Activated CD4-positive, alpha-beta T cell treated with anti-CD3 and anti-CD28 coated beads, Interleukin-2, amount 50 U/mL, for 48 hours (primary cell): Measurements from ENCODE around the gene TEC.

Experiments used
- DNase-seq, 2 experiments: peaks; one replicate each; pipeline ENCODE4 v3.0.0-alpha.2; 2020

Gene TEC

DNA sequence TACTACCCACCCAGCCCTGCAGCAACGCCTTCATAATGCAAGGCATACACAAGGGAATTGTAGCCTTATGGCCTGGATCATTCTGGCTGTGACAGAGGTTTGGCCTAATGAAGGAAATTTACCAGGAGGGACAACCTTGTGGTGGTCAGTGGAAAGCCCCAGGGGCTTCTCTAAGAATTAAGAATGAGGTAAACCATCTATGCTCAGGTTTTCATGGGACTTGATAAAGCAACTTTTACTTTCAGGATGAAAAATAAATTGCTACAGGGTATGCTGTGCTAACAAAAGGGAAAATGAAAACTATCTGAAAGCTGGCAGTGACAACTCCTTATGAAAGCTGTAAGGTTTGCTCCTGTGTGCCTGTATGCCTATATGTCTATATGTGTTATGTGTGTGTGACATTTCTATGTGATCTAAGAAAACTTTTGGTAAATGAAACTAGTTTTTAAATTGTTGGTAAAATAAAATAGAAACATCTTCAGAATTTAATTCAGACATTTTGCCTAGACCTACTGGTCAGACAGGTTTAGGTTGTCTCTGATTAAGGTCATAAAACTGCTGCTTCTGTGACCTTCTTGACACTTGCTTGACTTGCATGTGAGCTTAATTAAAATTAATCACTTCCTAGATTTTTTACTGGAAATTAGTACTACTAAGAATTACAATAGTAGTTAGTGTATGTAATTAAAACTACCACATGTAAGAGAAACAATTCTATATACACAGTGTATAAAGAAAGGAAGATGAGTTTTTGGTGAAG, 115.7 kb downstream of the TEC start:
- no peak for DNase-seq

DNA sequence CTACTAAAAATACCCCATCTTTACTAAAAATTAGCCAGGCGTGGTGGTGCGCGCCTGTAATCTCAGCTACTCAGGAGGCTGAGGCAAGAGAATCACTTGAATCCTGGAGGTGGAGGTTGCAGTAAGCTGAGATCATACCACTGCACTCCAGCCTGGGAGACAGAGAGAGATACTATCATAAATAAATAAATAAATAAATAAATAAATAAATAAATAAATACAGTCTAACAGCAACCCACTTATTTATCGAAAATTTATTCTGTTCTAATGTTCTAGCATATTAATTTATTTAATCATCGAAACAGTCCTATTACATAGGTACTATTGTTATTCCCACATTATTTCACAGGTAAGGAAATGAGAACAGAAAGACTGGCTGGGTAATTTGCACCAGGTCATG, 117.4 kb downstream of the TEC start:
- no peak for DNase-seq

DNA sequence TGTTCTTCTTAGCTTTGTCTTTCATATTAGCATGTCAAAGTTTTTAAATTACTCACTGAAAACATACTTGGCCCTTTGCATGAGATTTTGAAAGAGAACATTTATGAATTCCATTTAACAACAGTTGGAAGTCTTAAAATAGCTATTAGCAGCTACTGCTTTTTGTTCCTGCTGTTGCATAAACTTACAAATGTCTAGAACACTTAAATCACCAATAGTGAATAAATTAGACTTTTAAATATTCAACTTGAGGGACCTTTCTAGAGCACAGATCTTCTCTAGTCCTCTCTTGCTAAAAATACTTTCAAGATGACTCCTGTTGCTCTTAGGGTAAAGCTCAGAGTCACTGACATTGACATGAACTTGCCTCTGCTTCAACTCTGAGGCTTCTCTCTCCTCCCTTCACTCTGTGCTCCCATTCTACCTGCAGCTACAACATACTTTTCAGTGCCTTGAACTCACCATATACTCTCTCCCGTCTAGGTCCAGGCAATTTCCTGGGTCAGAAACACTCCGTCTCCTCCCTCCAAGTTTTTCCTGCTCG, 119.7 kb downstream of the TEC start:
- DNase-seq, result no peak

DNA sequence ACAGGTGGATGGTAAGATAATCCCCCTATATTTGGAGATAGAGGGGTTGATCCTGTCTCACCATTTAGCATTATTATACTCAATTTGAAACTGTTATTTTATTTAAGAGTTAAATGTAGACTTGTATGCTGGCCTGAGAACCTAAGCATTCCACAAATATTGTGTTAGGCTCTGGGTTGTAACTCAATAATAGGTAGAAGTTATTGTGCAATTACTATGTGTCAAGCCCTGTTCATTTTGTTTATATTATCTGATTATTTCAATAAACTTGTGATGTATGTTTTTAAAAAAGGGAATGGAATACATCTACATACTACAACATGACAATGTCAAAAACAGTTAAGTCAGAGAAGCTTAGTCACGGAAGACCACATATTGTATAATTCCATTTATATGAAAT, 122.0 kb downstream of the TEC start:
- no peak for DNase-seq

DNA sequence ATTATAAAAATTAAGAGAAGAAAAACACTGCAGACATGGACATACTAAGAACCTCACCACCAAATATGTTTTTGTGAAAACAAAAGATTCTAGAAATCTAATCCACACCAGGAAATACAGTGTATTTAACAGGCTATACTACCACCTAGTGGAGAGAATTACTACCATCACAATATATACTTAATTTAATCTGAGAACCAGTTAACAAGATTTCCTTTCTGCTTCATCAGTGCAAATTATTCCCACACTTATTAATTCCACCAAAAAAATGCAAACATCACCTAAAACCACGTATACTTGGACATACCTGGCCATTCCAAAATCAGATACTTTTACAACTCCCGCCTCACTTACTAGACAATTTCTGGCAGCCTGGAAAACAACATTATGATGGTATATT, 128.6 kb downstream of the TEC start:
- no peak for DNase-seq

DNA sequence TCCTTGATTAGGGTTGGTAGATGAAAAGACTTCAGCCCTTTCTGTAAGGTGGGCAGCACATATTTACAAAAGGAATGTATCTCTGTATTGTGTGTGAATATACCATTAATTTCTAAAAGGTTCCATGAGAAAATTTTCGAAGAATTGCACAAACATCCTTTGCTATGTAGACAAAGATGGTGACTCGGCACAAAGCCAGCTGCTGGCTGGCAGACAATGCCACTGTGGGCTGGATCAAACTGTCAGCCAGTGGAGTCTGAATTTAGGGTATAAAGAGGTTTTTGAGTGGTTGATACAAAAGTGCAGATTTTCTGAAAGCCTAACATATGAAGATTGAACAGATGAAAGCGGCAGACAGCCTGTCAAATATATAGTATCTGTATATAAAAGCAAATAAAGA, 129.9 kb downstream of the TEC start:
- no peak for DNase-seq

DNA sequence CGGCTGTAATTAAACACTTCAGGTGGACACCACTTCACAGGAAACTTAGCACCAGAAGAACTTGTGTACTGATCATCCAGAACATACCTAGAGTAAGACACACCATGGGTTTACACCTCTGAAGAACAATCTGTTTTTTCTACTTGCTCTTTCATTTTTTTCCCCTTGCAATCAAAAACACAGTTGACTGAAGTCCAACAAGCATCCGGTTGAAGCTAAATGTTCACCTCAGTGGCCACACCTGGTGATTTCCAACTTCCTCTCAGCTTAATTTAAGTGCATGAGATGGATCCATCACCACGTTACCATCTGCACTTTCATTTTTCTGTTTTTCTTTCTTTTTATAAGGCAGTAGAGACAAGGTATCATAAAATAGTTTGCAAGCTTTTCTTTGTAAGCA, 130.7 kb downstream of the TEC start:
- DNase-seq, result no peak

DNA sequence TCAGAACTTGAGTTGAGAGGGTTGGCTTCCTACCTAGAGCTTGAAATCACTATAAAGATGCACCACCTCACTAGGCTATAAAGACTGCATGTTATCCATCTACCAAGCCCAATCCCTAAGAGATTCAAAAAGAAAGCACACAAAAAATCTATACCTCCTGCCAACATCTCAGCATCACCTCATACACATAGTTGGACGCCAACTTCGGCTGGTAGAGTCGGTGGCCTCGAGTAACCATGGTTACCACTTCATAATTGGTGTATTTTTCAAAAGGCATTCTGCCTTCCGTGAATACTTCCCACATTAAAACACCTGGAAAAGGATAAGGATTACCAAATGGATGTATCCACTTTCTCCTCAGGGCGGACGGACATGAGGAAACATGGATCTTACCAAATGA, 131.1 kb downstream of the TEC start:
- no peak for DNase-seq

DNA sequence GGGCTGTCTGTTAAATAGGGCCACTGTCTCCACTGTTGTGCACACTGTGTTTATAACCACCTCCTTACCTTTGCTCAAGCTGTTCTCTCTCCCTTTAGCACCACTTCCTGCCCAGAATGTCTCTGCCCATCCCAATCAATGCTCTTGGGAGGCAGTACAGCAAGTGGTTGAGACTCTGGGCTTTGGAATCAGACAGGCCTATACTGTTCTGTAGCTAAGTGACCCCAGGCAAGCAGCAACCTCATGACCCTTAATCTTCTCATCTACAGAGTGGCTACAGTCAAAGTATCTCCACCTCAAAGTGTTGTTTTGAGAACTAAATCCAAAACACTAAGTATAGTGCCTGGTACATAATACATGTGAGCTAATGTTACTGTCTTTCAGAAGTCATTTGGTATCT, 131.8 kb downstream of the TEC start:
- peak in 1 of 2 experiments; percentile 15 for DNase-seq

DNA sequence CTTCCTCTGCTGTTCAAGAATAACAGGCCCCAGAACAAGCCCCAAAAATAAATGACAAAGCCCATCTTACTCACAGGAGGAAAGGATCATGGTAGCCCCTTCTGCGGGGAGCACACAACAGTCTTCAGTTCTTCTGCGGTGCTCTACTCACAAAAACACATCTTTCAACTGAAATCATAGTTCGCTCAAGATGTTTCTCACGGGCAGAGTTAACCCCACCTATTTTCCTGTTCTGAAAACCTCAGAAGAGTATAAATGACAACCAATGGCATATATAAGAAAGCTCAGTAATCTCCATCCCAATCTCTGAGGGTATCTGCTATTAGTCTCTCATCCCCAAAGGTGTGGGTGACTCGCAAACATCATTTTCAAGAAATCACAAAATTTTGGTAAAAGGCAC, 135.6 kb downstream of the TEC start, which contains the start of gene TXK:
TSS of gene TXK (minus strand) at position 170 of the 400 bp plus-strand sequence. CDS start at position 90, 80 bp downstream.
- DNase-seq, result no peak

DNA sequence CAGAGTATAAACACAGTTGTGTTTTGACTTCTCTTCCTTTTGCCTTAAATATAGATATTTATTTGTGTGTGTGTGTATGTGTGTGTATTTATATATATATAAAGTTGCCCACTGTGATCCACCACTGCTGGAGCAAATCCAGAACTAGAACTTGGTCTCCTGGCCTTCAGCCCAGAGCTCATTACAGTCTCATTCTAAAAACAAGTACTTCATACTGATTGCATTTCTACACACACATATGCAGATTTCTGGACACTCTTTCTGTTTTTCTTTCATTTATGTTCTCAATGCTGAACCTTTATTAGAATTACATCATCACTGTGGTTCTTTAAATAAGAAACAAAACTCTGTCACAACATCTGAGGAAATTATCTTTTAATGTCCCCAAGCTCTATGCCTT, 136.0 kb downstream of the TEC start:
- DNase-seq, result no peak

DNA sequence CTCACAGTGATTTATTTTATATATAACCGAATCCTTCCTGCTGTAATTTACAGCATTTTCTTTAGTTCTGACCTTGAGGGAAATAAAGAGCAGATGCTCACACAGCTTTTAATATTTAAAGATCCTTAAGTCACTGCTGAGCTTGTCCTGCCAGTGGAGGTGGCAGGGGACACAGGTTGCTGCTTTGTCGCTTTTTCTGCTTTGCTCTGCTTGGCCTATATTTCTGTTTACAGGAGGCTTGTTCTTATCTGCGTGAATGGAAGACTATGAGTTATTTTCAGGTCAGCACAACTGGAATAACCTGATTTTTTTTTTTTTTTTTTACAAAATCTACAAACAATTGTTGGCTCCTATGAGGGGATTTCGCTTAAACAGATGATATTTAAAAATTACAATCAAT, 137.9 kb downstream of the TEC start:
- DNase-seq, result no peak

DNA sequence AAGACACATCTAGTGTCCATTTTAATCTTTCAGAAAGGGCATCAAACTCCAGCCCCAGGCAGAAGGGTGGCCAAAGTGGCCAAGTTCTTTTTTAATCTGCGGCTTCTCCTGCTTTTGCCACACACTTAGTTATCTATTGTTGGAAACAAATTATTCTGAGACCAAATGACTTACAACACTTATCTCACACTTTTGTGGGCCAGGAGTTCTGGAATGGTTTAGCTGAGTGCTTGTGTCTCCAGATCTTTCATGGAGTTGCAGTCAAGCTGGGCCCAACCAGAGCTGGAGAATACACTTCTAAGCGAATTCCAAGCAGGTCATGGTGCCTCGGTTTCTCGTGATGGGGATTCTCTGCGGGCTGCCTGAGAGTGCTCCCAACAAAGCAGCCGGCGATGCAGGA, 139.5 kb downstream of the TEC start:
- DNase-seq, result no peak

DNA sequence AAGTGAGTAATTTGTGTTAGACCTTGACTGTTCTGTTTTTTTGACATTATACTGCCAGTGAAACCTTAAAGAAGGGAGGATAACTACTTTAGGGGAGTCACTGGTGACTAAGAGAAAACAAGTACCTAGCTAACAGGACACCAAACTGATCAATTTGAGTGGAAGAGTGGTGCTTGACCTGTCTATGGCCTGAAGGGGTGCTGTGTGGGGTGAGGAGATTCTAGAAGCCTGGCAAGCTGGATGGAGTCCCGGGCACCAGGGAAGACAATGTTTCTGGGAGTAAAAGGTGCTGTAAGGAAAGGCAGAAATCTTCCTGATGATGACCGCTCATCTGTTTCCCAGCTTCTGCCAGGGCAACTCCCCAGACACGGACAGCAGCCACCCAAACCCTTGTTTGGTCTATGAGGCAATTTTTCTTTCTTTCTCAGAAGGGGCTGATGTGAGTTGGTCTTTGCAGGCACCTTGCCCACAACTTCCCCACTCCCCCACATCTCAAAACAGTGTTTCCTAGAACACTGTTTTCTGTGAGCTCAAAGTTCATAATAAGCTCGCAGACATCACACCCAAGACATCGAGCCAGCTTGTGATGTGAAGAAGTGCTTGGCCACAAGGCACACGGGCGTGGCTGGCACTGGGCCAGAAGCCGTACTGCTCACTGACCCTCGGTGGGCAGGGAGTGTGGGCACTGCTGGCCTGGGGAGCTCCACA, 140.2 kb downstream of the TEC start:
- DNase-seq, result peak; percentile 39 to 51

DNA sequence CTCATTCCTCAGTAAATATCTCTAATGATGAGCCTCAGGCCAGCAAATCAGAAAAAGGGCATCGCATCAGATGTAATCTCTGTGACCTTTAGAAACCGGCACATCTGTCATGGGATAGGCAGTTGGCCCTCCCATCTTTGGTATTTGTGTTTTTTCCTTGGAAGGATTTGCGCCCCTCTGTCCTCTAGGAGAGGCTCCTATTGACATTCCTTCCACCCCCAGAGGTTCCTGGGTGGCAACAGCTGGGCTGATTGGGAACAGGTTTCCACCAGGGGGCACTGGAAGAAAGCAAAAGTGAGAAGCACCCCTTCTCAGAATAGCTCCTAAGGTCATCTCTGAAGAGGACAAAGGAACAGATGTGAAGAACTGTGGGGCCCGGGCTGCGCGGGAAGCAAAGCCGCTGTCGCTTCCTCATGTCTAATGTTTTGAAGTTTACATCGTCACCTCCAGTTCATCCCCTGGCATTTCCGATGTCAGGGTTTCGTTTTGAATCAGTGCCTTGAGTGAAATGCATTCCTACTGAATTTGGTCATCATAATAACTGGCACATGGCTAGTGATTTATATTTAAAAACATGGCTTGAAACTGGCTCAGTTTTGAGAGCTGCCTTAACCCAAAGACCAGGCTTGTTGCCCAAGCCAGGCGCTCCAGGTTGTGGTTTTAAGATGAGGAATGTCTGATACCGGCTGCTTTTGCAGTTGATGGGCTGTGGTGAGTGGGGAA, 141.8 kb downstream of the TEC start:
- DNase-seq, result peak; percentile 78 to 83

DNA sequence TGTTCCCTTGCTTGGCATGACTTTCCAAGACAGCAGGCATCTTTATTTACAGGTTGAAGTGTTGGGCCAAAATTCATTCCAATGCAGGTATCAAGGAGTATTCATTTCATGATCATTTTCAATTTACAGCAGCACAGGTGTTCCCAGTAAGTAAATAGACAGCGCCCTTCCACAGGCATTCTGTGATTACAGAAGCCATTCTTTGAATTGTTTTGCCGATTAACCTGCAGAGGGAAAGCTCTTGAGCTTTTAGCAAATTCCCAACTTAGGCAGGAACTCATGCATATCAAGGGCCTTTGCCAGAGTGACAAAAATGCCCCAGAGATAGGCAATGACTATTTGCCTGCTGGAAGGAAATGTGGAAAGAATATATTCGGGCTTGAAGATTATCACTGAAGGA, 142.4 kb downstream of the TEC start:
- no peak for DNase-seq

DNA sequence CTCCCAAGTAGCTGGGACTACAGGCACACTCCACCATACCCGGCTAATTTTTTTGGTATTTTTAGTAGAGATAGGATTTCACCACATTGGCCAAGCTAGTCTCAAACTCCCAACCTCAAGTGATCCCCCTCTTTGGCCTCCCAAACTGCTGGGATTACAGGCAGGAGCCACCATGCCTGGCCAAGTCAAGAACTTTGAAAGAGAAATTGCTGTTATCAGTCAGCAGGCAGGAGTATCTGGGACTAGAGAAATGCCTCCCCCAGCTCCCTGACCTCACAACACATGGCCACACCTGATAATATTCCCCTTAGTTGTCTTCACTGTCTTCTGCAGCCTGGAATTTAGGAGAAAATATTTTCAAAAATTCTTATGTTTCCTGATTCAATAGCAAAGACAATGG, 143.0 kb downstream of the TEC start:
- DNase-seq, result no peak

DNA sequence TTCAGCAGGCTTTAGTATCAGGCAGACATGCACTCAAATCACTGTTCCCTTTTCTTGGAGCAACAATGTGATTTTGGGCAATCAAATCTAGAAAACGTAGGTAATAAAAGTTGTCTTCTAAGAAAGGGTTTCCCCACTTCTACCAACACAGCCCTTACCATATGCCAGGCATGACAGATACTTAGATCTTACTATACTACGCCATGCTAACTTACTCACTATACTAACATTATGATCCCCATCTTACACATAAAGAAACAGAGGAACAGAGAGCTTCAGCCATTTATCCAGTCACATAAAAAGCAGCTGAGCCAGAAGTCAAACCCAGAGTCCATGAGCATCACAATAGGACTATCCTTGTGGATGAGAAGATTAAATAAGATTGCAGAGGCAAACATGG, 144.8 kb downstream of the TEC start:
- DNase-seq, result no peak

DNA sequence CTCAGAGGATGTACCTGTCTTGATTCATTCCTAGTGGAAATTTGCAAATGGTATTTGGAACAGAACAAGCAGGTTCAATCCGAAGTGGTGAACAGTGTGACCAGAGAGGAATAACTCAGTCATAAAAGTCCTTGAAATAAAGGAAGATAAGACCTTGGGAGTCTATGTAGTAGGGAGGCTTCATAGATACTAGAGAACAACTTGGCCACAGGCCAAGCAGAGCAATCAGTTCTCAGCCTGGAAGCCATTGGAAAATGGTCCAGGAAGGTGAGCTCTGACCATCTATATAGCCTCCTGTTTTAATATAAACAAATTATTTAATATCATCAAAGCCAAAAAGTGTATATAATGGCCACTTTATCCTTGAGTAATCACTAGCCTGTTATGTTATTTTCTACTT, 146.9 kb downstream of the TEC start:
- DNase-seq, result no peak

DNA sequence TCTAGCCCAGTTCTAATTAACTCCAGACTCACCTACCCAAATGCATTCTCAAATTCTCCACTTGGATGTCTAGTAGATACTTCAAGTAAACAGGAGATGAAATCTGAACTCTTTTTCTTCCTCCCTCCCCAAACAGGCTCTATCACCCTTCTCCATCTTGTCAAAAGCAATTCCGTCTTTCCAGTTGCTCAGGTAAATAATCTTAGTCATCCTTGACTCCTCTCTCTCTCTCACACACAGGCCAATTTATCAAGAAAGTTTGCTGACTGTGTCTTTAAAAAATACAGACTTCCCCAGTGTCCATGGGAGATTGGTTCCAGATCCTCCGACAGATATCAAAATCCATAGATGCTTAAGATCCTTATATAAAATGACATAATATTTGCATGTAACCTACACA, 148.5 kb downstream of the TEC start:
- DNase-seq, result no peak

DNA sequence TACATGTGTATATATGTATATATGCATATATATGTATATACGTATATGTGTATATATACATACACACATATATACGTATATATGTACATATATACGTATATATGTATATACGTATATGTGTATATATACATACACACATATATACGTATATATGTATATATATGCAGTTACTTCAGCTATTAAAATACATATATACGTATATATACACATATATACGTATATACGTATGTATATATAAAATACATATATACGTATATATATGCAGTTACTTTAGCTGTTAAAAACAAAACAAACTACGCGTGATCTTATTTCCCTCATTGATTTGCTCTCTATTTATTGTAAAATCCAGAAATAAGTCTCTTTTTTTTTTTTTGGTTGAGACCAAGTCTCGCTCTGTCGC, 149.5 kb downstream of the TEC start:
- no peak for DNase-seq

DNA sequence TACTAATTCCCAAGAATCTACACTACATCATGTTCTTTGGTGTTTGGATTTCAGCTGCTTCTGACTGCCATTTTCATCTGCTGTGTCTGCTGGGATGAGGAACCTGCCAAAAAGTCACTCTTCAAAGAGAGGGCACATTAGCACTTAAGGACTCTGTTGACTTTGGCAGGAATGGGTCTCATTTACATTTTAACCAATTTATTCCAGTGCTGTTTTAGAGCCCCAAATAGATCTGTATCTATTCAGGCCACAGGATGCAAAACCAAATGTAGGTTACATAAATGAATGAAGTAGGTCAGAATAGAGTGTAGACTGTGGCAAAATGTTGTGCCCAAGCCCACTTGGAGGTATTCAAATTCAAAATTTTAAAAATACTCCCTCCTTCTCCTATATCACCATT, 150.0 kb downstream of the TEC start:
- no peak for DNase-seq

DNA sequence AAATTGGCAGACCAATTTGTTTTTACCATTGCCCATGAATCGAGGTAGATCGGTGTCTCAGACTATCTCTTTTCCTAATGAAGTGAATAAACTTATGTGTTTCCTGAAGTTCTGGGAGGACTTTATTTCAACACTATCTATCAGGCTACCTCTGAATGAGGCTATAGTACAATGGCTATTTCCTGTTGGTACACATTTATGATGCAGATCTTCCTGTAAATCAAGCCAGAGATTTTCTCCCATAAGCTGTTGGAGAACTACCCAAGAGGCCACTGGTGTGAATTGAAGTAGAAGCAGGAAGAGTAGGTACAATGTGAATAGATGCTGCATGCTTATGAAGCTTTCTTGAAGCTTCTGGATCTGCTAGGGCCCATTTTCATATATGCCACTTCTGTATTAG, 151.6 kb downstream of the TEC start:
- no peak for DNase-seq

DNA sequence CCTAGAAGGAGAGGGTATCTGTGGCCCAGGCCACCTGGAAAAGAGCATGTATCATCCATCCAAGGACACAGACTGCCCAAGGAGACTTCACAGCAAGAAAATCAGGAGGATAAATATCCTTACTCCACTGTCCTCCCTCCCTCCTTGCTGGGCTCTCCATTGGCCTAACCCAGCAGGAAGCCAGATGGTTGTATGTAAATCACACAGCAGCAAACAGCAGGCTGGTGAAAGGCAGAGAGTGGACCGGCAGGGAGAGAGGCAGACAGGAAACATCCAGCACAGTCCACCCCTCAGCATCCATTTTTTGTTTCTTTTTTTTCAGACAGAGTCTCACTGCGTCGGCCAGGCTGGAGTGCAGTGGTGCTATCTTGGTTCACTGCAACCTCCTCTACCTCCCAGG, 153.1 kb downstream of the TEC start:
- DNase-seq, result no peak
